HL-60 (cell line): Measurements from ENCODE around the gene QSOX1.
A peak's percentile ranks its signal among the peaks of the same experiment; 100 is the strongest.

Experiments
- DNase-seq, 2 experiments: peaks; one replicate each; pipeline ENCODE4 v3.0.0-alpha.2; 2010 to 2020; ENCODE audit warnings: low read depth in 1 of 2, low spot score in 1 of 2
- H3K27ac ChIP-seq: fragments of 250-450 bp; sonication (Bioruptor Pico); replicated peaks from 2 replicates; pipeline ENCODE4 v1.5.1; 2020; ENCODE audit warnings: mild to moderate bottlenecking, moderate library complexity
- H3K27me3 ChIP-seq: fragments of 250-450 bp; sonication (Bioruptor Pico); 2 replicates; pipeline ENCODE4 v1.5.1; 2021; ENCODE audit warnings: mild to moderate bottlenecking, moderate library complexity; ENCODE audit not compliant: insufficient read depth, poor library complexity, severe bottlenecking
- H3K4me3 ChIP-seq: replicated peaks from 2 replicates; pipeline ENCODE4 v1.5.1; 2011; ENCODE audit warnings: mild to moderate bottlenecking, control low read depth, low read length; ENCODE audit not compliant: insufficient read depth
- CTCF ChIP-seq: IDR thresholded peaks from one replicate; pipeline ENCODE4 v1.5.1; 2011; ENCODE audit warnings: low read length, control low read depth, inconsistent platforms; ENCODE audit not compliant: insufficient read depth
- GABPA ChIP-seq: IDR thresholded peaks from 2 replicates; pipeline ENCODE4 v1.6.1; 2012; ENCODE audit warnings: low read depth
- POLR2AphosphoS5 ChIP-seq: IDR thresholded peaks from 2 replicates; pipeline ENCODE4 v1.6.1; 2012; ENCODE audit warnings: low read depth
- SPI1 ChIP-seq: IDR thresholded peaks from 2 replicates; pipeline ENCODE4 v1.6.1; 2012; ENCODE audit warnings: low read depth, mild to moderate bottlenecking, borderline replicate concordance
- TF ChIP-seq, protein P1 (sequence below): IDR thresholded peaks from 2 replicates; pipeline ENCODE4 v1.6.1; 2012; ENCODE audit warnings: low read depth; ENCODE audit not compliant: insufficient replicate concordance

Gene QSOX1

DNA sequence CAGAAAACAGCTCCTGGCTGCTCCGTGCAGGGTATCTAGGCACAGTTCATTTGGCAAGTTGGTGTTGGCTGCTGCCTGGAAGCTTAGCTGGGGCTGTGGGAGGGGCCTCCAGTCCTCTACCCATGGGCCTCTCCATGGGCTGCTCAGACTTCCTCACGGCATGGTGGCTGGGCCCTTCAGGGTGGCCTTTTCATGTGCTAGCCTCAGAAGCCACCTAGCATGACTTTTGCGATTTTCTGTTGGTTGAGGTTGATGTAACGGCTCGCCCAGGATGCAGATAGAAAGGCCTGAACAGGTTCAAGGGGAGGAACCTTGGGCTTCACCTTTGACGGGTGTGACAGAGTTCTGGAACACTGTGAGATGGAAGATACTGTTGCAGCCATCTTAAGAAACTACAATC is 49.6 kb downstream of the QSOX1 start:
- DNase-seq = no peak
- no peak overlapping the region for H3K27ac ChIP-seq
- H3K4me3 ChIP-seq = no peak overlapping the region
- no peaks in the 10 kb centered on the region for H3K27me3 ChIP-seq
- TF ChIP-seq CTCF (no peak), POLR2AphosphoS5 (no peak), SPI1 (no peak), GABPA (no peak)
- TF ChIP-seq, protein P1, sequence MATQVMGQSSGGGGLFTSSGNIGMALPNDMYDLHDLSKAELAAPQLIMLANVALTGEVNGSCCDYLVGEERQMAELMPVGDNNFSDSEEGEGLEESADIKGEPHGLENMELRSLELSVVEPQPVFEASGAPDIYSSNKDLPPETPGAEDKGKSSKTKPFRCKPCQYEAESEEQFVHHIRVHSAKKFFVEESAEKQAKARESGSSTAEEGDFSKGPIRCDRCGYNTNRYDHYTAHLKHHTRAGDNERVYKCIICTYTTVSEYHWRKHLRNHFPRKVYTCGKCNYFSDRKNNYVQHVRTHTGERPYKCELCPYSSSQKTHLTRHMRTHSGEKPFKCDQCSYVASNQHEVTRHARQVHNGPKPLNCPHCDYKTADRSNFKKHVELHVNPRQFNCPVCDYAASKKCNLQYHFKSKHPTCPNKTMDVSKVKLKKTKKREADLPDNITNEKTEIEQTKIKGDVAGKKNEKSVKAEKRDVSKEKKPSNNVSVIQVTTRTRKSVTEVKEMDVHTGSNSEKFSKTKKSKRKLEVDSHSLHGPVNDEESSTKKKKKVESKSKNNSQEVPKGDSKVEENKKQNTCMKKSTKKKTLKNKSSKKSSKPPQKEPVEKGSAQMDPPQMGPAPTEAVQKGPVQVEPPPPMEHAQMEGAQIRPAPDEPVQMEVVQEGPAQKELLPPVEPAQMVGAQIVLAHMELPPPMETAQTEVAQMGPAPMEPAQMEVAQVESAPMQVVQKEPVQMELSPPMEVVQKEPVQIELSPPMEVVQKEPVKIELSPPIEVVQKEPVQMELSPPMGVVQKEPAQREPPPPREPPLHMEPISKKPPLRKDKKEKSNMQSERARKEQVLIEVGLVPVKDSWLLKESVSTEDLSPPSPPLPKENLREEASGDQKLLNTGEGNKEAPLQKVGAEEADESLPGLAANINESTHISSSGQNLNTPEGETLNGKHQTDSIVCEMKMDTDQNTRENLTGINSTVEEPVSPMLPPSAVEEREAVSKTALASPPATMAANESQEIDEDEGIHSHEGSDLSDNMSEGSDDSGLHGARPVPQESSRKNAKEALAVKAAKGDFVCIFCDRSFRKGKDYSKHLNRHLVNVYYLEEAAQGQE = no peak

GRCh38 chr1:180206581-180206980 is 51.9 kb downstream of the QSOX1 start:
- no peak overlapping the region for H3K4me3 ChIP-seq

GRCh38 chr1:180208264-180208663 is 53.6 kb downstream of the QSOX1 start:
- peak; percentile 95 for TF ChIP-seq SPI1
- no peak for TF ChIP-seq POLR2AphosphoS5
- DNase-seq = peak in 1 of 2 experiments; percentile 71

More at GRCh38 chr1:180206581-180206980, 51.9 kb downstream of the QSOX1 start:
- TF ChIP-seq POLR2AphosphoS5 (no peak), GABPA (no peak), CTCF (no peak), SPI1 (no peak)
- TF ChIP-seq, protein P1 = no peak
- H3K27me3 ChIP-seq = no peaks in the 10 kb centered on the region
- H3K27ac ChIP-seq = no peak overlapping the region
- DNase-seq = no peak

DNA sequence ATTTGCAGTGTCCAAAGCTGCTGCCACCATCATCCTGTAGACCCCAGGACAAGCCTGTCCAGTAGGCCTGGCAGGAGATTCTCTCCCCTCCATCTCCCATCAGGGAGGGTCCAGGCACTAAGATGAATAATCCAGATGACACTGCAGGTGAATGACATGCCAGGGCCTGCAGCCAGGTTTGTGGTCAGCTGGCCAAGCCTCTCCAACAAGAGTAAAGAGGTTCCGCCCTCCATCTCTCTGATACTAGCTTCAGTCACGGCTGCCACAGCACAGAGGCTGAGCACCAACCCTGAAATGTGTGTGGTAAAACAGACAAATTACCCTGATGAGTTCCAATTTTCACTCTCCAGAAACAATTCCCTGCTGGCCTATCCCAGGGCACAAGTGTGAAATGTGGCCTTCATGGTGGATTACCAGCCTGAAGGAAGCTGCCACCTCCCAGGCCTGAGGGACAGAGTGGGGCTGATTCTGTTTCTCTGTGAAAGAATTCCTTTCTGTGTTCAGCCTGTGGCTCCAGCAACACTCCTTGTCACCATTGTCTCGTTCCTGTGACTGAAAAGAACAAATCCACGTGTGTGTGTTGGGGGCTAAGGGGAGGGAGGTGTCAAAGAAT is 55.4 kb downstream of the QSOX1 start:
- no peak for DNase-seq
- H3K27me3 ChIP-seq = no peaks in the 10 kb centered on the region
- no peak overlapping the region for H3K4me3 ChIP-seq
- H3K27ac ChIP-seq = no peak overlapping the region
- TF ChIP-seq GABPA = no peak
- TF ChIP-seq POLR2AphosphoS5 = no peak
- TF ChIP-seq, protein P1 = no peak
- no peak for TF ChIP-seq SPI1
- no peak for TF ChIP-seq CTCF

More at GRCh38 chr1:180208264-180208663, 53.6 kb downstream of the QSOX1 start:
- peak overlapping the region; percentile 26; the same call in 1 of the 2 replicates for H3K27ac ChIP-seq
- H3K27me3 ChIP-seq = no peaks in the 10 kb centered on the region
- H3K4me3 ChIP-seq = no peak overlapping the region
